GM19467 (cell line): ENCODE results near the gene PPP1R3A.
"Not testable (repeated sequence)": the region's sequence is repeated elsewhere in the genome, so short reads cannot be mapped to it uniquely, and the experiment has no call there.

Source experiments
- ATAC-seq: cut with Tn5 transposase; IDR thresholded peaks from one replicate; pipeline ENCODE4 v1.9.1; 2021; ENCODE audit warnings: mild to moderate bottlenecking, moderate library complexity; ENCODE audit not compliant: unreplicated experiment

The PPP1R3A gene, protein sequence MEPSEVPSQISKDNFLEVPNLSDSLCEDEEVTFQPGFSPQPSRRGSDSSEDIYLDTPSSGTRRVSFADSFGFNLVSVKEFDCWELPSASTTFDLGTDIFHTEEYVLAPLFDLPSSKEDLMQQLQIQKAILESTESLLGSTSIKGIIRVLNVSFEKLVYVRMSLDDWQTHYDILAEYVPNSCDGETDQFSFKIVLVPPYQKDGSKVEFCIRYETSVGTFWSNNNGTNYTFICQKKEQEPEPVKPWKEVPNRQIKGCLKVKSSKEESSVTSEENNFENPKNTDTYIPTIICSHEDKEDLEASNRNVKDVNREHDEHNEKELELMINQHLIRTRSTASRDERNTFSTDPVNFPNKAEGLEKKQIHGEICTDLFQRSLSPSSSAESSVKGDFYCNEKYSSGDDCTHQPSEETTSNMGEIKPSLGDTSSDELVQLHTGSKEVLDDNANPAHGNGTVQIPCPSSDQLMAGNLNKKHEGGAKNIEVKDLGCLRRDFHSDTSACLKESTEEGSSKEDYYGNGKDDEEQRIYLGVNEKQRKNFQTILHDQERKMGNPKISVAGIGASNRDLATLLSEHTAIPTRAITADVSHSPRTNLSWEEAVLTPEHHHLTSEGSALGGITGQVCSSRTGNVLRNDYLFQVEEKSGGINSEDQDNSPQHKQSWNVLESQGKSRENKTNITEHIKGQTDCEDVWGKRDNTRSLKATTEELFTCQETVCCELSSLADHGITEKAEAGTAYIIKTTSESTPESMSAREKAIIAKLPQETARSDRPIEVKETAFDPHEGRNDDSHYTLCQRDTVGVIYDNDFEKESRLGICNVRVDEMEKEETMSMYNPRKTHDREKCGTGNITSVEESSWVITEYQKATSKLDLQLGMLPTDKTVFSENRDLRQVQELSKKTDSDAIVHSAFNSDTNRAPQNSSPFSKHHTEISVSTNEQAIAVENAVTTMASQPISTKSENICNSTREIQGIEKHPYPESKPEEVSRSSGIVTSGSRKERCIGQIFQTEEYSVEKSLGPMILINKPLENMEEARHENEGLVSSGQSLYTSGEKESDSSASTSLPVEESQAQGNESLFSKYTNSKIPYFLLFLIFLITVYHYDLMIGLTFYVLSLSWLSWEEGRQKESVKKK

DNA sequence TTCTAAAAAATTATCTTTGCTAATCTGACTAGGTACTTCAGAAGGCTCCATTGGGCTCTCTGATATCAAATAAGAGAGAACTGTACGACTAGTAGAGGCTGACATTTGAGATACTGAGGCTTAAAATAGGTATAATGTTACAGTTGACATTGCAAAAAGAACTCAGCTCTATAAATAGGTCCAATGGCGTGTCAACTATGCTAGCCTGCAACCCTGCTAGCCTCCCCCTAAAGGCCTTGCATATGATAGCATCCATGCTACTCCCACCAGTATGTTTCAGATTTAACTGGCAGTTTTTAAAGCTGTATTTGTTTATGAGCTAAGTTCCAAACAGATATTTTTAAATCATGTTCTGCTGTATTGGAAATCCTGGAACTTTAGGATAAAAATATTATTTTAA lies at the start of gene PPP1R3A:
Gene PPP1R3A, minus strand, starts transcription at position 64 of the 400 bp plus-strand sequence. Its CDS starts 13 bp downstream, at position 51.
- ATAC-seq: no peak

DNA sequence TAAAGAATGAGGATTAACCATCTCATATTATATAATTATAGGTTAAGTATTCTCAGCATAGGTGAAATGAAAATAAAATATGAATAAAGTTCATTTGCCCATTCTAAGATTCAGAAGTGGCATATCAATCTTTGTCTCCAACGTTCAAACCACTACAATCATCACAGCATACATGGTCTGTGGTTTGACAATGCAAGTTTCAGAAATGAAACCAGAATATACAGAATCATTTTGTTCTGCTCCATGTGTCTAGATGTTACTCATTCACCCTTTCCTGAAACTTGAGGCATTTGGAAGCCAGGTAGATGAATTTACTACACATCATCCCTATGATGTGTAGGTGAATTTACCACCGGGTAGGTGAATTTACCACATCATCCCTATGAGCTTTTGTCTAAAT lies 44.5 kb upstream of the PPP1R3A start:
- ATAC-seq: no peak

DNA sequence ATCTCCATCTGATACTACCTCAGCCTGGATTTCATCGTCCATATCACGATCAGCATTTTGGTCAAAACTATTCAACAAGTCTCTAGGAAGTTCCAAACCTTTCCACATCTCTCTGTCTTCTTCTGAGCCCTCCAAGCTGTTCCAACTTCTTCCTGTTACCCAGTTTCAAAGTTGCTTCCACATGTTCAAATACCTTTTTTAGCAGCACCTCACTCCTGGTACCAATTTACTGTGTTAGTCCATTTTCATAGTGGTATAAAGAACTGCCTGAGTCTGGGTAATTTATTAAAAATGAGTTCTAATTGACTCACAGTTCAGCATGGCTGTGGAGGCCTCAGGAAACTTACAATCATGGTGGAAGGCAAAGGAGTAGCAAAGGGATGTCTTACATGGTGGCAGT lies 41.1 kb upstream of the PPP1R3A start:
- ATAC-seq: no peak

DNA sequence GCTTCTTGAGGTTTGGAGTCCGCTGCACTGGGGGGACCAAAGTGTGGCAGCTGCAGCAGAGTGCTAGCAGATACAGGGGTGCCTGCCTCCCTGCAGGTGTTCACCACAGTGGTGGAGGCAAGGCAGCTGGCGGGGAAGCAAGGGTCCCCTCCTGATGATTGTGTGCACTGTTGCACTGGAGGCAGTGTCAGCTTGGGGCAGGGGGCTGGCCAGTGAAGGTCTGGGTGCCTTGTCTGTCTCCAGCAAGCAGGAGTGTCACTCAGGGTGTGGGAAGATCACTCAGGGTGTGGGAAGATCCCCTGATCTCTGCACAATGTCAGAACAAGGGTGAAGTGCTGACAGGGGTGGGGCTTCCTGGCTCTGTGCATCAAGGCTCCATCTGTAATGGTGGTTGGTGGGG lies 36.3 kb upstream of the PPP1R3A start:
- no peak for ATAC-seq

DNA sequence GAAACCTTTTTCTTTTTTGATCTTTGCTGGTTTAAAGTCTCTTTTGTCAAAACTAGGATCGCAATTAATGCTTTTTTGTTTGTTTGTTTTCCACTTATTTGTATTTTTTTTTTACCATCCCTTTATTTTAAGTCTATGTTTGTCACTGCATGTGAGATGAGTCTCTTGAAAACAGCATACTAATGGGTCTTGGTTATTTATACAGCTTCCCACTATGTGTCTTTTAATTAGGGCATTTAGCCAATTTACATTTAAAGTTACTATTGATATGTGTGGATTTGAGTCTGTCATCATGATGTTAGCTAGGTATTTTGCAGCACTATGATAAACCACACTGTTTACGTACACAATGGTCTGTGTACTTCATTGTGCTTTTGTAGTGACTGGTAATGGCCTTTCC lies 34.7 kb upstream of the PPP1R3A start:
- ATAC-seq: no peak

DNA sequence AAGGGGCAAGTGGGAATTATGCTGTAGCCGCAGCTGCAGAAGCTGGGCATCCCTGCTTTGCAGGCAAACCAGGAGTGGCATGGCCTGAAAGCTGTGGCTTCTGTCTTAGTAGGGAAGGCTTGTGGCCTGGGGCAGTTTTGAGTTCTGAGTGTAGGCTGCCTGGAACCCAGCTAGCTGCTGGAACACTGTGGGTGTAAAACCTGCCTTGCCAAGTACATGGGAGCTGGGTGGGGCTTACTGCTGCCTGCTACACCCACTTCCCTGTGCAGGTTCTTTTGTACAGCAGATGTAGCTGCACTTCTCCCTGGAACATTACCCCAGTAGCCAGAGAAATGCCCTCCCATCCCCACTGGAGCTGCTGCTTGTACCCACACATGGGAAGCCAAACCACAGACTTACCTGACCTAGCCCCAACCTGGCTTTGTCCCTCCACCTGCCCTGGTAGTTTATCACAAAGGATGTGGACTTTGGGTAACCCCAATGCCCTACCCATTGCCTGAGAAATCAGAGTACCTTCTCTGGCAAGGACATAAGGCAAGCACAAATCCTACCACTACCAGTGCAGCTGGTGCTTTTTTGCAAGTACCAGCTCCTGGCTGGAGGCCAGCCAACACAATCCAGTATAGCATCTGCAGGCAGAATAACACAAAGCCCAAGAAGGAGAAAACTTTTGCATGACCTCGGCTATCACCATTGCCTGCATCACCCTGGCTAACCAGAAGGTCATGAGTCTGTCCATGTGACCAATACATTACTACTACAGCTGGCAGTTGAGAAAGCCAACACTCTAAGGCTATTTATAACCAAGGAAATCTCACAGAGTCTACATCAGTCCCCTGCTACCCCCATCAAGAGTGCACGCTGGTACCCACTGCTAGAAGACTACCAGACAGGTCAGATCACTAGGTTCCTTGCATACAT lies 26.5 kb upstream of the PPP1R3A start:
- ATAC-seq: no peak

DNA sequence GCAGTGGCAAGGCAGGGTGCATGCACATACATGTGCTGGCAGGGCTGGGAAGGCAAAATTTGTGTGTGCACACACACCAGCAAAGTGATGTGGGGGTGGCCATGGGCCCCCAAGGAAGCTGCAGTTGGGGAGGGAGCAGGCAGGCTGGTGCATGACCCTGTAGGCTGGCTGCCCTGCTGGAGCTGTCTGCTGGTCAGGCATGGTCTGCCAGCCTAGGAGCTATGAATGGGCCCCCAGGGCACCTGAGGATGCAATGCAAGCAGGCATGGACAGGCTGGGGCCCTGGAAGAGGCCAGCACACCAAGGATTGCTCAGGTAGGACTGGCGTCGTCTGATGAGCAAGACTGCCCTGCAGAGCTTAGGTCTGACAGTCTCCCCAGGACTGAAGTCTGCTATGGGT lies 18.2 kb upstream of the PPP1R3A start:
- ATAC-seq: no peak

DNA sequence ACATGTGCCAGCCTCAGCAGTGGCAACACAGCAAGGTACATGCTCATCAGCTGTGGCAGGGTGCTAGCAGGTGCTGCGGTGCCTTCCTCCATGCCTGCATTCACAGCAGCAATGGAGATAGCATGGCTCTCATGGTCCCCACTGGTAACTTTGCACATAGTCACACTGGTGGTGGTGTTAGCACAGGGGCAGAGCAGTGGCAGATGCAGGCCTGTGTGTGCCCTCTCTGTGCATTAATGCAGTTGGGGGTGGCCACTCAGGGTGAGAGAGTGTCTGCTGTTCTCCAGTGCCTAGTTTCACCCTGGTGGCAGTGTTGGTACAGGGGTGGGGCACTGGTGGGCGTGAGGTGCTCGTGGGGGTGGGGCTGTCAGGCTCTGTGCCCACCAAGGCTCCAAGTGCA lies 17.7 kb upstream of the PPP1R3A start:
- ATAC-seq: no peak

DNA sequence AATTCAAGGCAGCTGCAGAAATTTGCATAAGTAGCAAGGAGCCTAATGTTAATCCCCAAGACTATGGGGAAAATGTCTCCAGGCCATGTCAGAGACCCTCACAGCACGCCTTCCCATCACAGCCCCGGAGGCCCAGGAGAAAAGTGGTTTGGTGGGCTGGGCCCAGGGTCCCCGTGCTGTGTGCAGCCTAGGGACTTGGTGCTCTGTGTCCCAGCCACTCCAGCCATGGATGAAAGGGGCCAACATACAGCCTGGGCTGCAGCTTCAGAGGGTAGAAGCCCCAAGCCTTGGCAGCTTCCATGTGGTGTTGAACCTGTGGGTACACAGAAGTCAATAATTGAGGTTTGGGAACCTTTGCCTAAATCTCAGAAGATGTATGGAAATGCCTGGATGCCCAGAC lies 10.6 kb upstream of the PPP1R3A start:
- not testable (repeated sequence) for ATAC-seq

DNA sequence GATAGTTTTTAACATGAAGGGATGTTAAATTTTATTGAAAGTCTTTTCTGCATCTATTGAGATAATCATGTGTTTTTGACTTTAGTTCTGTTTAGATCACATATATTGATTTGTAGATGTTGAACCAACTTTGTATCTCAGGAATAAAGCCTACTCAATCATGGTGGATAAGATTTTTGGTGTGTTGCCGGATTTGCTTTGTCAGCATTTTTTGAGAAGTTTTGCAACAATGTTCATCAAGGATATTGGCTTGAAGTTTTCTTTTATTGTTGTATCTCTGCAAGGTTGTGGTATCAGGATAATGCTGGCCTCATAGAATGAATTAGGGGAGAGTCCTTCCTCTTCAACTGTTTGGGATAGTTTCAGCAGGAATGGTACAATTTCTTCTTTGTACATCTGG lies 9.3 kb upstream of the PPP1R3A start:
- no peak for ATAC-seq

DNA sequence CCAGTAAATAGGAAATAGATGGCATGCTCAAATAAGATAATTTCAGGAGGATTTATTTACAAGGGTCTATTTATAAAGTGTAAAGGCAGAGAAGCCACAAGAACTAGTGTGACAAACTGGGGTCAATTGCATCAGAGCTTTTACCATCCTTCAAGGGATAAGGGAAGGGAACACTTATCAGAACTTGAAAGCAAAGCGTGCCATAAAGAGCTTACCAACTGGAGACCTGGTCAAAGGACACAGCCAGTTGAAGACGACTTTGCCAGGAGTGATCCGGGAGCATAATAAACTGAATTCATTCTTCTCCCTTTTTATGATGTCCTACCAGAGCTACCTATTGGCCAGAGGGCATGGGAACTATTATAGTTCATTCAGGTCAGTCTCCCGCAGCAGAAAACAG lies 3.2 kb upstream of the PPP1R3A start:
- ATAC-seq: no peak

DNA sequence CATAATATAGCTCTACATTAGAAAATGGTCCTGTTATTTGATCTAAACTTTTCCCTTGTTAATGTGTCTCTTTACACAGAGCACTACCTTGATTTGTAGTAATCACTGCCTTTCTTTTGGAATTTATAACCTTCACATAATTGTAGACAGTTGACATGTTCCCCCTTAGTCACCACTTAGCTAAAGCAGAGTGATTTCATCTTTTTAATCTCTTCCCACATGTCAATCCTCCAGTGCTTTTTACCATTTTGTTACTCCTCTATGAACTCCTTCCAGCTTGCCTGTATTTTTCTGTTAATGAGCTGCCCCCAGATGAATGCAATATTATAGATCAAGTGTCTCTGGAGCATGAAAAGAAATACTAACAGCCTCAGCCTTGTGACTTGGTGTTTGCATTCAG lies 2.6 kb upstream of the PPP1R3A start:
- ATAC-seq: no peak

DNA sequence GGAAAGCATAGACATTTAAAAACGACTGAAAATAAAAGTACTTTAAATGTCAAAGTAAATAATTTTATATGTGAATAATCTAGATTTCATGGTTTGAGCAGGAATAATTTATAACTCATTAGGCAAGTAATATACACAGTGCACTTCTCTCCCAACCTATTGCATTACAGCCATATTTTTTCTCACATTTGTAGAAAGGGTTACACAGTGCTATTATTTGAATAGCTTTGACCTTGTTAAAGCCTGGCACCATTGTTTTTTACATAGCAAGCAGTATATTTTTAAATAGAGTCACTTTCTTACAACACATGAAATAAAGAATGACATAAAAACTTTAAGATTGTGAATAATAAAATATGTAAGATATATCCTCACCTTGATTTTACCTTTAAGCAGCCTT lies 969 bp downstream of the PPP1R3A start:
- ATAC-seq: no peak

DNA sequence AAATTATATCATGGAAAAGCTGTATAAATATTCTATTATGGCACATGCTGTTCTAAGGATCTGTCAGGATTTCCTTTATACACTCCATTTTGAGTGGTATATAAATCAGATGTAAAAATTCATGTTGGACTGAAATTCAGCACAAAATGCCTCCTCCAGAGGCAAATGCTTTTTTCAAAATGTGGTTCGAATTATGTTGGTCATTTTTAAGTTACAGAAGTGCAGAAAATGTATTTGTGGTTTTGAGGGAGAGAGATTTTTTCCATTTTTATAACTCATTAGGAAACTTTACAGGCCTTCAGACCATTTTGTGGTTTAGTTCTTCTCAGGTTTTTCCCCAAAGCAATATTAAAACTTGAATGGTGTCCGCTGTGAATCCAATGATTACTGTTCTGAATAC lies 2.9 kb downstream of the PPP1R3A start:
- no peak for ATAC-seq

DNA sequence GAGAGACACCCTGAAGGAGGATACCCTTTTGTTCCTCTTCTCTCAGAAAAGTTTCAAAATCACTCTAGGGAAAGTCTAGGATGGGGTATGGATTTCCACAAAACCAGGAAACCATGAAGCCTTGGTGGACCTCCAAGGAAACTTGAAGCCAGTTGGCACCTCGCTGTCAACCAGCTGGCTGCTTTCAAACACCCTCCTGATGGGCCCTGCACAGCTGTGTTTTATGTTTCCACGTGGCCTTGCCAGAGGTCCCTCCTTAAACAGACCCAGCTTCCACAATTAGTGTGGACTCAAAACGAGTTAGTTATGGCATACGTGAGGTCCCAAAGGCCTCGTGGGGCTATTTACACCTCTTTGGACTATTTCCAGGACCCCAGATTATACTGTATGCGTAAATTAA lies 5.9 kb downstream of the PPP1R3A start:
- no peak for ATAC-seq

DNA sequence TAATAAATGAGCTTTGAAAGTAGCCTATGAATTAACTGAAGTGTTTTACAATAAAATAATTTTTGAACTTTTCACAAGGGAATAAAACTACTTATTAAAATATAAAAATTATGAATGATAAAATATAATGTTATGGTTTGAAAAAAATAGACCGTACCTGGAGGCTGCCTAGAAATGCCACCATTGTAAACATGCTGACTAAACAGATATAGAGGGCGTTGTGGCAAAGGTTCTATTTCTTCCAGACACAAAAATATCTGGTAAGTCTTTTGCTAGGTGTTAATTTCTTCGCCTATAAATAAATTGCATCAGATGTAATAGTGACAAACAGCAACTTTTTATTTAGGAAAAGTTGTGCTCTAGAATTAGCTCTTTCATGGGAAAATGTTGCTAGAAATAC lies 11.2 kb downstream of the PPP1R3A start:
- no peak for ATAC-seq

DNA sequence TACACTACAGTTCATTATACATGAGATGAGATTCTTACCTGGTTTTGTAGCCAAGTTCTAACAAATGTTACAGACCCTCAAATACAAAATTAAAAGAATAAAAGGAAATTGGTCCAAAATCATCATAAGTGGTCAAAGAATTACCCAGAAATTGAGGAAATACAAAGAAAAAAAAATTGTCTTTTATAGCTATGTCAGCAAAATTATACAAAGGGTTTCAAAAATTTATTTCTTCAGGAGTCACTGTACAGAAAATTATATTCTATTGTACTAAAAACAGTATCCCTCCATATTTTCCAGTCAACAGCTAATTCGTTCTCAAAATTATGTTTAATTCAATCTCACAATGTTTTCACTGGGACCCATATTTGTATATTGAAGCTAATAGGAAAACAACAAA lies 14.3 kb downstream of the PPP1R3A start:
- ATAC-seq: no peak

DNA sequence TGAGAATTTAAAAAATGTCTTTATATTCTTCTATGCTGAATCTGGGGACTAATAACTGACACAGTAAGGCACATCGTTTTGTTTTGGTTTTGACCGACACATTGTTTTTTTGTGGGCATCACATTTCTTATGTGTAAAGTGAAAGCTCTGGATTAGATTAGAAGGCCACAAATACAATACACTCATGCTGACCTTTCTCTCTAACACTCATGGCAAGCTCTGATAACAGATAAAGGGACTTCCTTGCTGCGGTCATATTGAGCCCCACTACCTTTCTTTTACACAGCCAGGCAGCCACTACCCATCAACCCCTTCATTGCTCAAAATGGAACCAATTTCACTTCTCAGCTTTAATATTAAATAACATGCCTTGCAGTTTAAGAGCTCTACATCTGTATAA lies 26.0 kb downstream of the PPP1R3A start:
- no peak for ATAC-seq

DNA sequence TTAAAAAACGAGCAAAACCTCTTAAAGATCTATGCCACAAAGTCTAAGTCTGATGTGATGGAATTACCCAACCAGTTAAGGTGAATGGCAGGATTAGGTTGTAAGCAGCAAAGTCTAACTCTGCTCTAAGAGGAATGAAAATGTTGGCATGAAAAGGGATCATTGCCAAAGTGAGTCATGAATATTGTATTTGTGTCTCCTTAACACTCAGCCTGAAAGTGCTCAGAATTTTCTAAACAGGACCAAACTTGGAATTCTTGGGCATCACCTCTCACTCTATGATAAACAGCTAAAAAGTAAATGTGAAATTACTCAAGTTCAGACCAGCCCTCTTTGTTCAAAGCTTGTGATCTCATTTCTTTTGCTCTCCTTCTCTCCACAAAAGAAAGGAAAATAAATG lies 27.0 kb downstream of the PPP1R3A start:
- ATAC-seq: no peak

DNA sequence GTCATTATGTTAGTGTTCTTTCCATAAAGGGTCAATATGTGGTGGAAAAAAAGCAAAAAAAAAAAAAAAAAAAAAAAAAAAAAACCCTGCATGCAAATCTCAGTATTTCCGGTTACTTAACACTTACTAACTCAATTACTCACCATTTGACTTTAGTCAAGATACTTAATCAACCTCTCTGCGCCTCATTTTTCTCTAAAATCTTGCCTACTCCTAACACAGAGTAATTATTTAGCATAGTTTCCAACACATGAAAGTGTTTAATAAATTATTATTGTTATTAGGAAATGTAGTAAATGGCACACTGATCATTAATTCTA lies 27.8 kb downstream of the PPP1R3A start:
- no peak for ATAC-seq
